SK-N-MC (cell line): ENCODE data around the gene NTRK1.

Experiments used
- EZH2 ChIP-seq: fragments of 200-600 bp; sonication (generic); IDR thresholded peaks from one replicate; pipeline ENCODE4 v1.6.1; 2017; ENCODE audit warnings: antibody characterized with exemption
- FOXP2 ChIP-seq: optimal IDR thresholded peaks from 2 replicates; pipeline ENCODE3; 2011; ENCODE audit warnings: mild to moderate bottlenecking, moderate library complexity; ENCODE audit not compliant: insufficient read depth; ENCODE audit errors: extremely low read length, control extremely low read depth
- POLR2AphosphoS5 ChIP-seq: IDR thresholded peaks from 2 replicates; pipeline ENCODE4 v1.6.1; 2012; ENCODE audit warnings: mild to moderate bottlenecking, low read depth, low read length, borderline replicate concordance

GRCh38 chr1:156930483-156930882, 69.8 kb downstream of the NTRK1 start:
- TF ChIP-seq POLR2AphosphoS5 (no peak), EZH2 (no peak), FOXP2 (no peak)
